Measurements from ENCODE around the gene FAM162B.
"Not testable (repeated sequence)": the region's sequence is repeated elsewhere in the genome, so short reads cannot be mapped to it uniquely, and the experiment has no call there.

FAM162B gene

GRCh38 chr6:116764961-116765841 is at the start of gene FAM162B:
FAM162B (minus strand) TSS chr6:116765719; CDS start chr6:116765576, 143 bp downstream.
- no peak for DNase-seq

GRCh38 chr6:116812051-116812650 is 46.6 kb upstream of the FAM162B start:
- DNase-seq, result no peak

GRCh38 chr6:116801971-116802370 is 36.5 kb upstream of the FAM162B start:
- no peak for DNase-seq

- DNase-seq, result no peak
Measured at GRCh38 chr6:116799945-116800344, 34.4 kb upstream of the FAM162B start.

- DNase-seq, result peak; percentile 30
Measured at GRCh38 chr6:116797585-116797984, 32.1 kb upstream of the FAM162B start.

- no peak for DNase-seq
Measured at GRCh38 chr6:116793224-116793623, 27.7 kb upstream of the FAM162B start.

- no peak for DNase-seq
Measured at GRCh38 chr6:116783852-116784251, 18.3 kb upstream of the FAM162B start.

- DNase-seq, result peak; percentile 28
Measured at GRCh38 chr6:116779573-116780164, 14.2 kb upstream of the FAM162B start.

- no peak for DNase-seq
Measured at GRCh38 chr6:116773886-116774285, 8.4 kb upstream of the FAM162B start.

GRCh38 chr6:116772450-116772849 is 6.9 kb upstream of the FAM162B start:
- no peak for DNase-seq

- DNase-seq, result no peak
Measured at GRCh38 chr6:116767715-116768114, 2.2 kb upstream of the FAM162B start.

- no peak for DNase-seq
Measured at GRCh38 chr6:116766506-116767176, 1.1 kb upstream of the FAM162B start.

GRCh38 chr6:116764629-116764960 is 924 bp downstream of the FAM162B start:
- DNase-seq, result no peak

- no peak for DNase-seq
Measured at GRCh38 chr6:116763906-116764628, 1.5 kb downstream of the FAM162B start.

- DNase-seq, result no peak
Measured at GRCh38 chr6:116763048-116763447, 2.5 kb downstream of the FAM162B start.

- no peak for DNase-seq
Measured at GRCh38 chr6:116762235-116762634, 3.3 kb downstream of the FAM162B start.

- DNase-seq, result no peak
Measured at GRCh38 chr6:116761779-116762178, 3.7 kb downstream of the FAM162B start.

- no peak for DNase-seq
Measured at GRCh38 chr6:116745176-116745575, 20.3 kb downstream of the FAM162B start.

GRCh38 chr6:116741571-116741970 is 23.9 kb downstream of the FAM162B start:
- DNase-seq, result no peak

- DNase-seq, result not testable (repeated sequence)
Measured at GRCh38 chr6:116740486-116740885, 25.0 kb downstream of the FAM162B start.

- no peak for DNase-seq
Measured at GRCh38 chr6:116737004-116737403, 28.5 kb downstream of the FAM162B start.

GRCh38 chr6:116730513-116730912 is 35.0 kb downstream of the FAM162B start:
- DNase-seq, result no peak

- DNase-seq, result no peak
Measured at GRCh38 chr6:116726947-116727346, 38.6 kb downstream of the FAM162B start.
